SU-DHL-6 (cell line): ENCODE results near the gene C1orf21.

Experiments
- CTCF ChIP-seq: fragments of 200-600 bp; sonication (generic); IDR thresholded peaks from one replicate; pipeline ENCODE4 v1.5.1; 2017; ENCODE audit warnings: antibody characterized with exemption, mild to moderate bottlenecking, low read length, moderate library complexity; ENCODE audit not compliant: insufficient read depth, poor library complexity, severe bottlenecking
- EZH2phosphoT487 ChIP-seq: fragments of 200-600 bp; sonication (generic), shearing (Covaris generic); conservative IDR thresholded peaks from 2 replicates; pipeline ENCODE4 v1.6.1; 2018; ENCODE audit warnings: mild to moderate bottlenecking, antibody characterized with exemption, low read length, moderate library complexity, mixed read lengths

GRCh38 chr1:184559117-184559713 is 172.4 kb downstream of the C1orf21 start:
- TF ChIP-seq EZH2phosphoT487: no peak
- no peak for TF ChIP-seq CTCF
